Trophoblast cell (in vitro differentiated cells and primary cell): ENCODE results near the gene MAPK13.
A peak's percentile ranks its signal among the peaks of the same experiment; 100 is the strongest.

Experiments used
- DNase-seq, 2 donors: peaks; one replicate each; pipeline ENCODE4 v3.0.0-alpha.2; 2016
- H2AFZ ChIP-seq: 2 replicates; pipeline ENCODE4 v1.6.1; 2013; ENCODE audit warnings: low read length, moderate library complexity, mild to moderate bottlenecking; ENCODE audit not compliant: insufficient read depth, poor library complexity
- H2AK5ac ChIP-seq: 2 replicates; pipeline ENCODE4 v1.6.1; 2013; ENCODE audit warnings: mild to moderate bottlenecking, low read length
- H2BK120ac ChIP-seq: 2 replicates; pipeline ENCODE4 v1.6.1; 2013; ENCODE audit warnings: low read length, mild to moderate bottlenecking, moderate library complexity; ENCODE audit not compliant: insufficient read depth, poor library complexity
- H2BK12ac ChIP-seq: 2 replicates; pipeline ENCODE4 v1.6.1; 2013; ENCODE audit warnings: mild to moderate bottlenecking, low read length, moderate library complexity
- H2BK5ac ChIP-seq: 2 replicates; pipeline ENCODE4 v1.6.1; 2013; ENCODE audit warnings: low read length, low read depth, moderate library complexity, mild to moderate bottlenecking; ENCODE audit not compliant: poor library complexity
- H3K14ac ChIP-seq: 2 replicates; pipeline ENCODE4 v1.6.1; 2013; ENCODE audit warnings: mild to moderate bottlenecking, low read length
- H3K18ac ChIP-seq: 2 replicates; pipeline ENCODE4 v1.6.1; 2013; ENCODE audit warnings: mild to moderate bottlenecking, low read length
- H3K23ac ChIP-seq: 2 replicates; pipeline ENCODE4 v1.6.1; 2013; ENCODE audit warnings: low read length
- H3K27ac ChIP-seq: 2 replicates; pipeline ENCODE4 v1.5.1; 2013; ENCODE audit warnings: low read depth, mild to moderate bottlenecking, inconsistent platforms, low read length, moderate library complexity
- H3K27me3 ChIP-seq: 2 replicates; pipeline ENCODE4 v1.6.1; 2013; ENCODE audit warnings: inconsistent platforms, mild to moderate bottlenecking, low read length, moderate library complexity; ENCODE audit not compliant: insufficient read depth
- H3K36me3 ChIP-seq, 2 experiments: 1 replicate in 1 of 2; 2 replicates in 1 of 2; pipeline ENCODE4 v1.6.1; 2013; ENCODE audit warnings: low read length in 2 of 2, mild to moderate bottlenecking in 2 of 2, moderate library complexity in 1 of 2; ENCODE audit not compliant: insufficient read depth in 2 of 2, control insufficient read depth in 1 of 2
- H3K4ac ChIP-seq: 2 replicates; pipeline ENCODE4 v1.6.1; 2013; ENCODE audit warnings: low read depth, mild to moderate bottlenecking, low read length, moderate library complexity
- H3K4me1 ChIP-seq, 2 experiments: 1 replicate in 1 of 2; 2 replicates in 1 of 2; pipeline ENCODE4 v1.6.1; 2013; ENCODE audit warnings: low read length in 2 of 2, mild to moderate bottlenecking in 2 of 2, moderate library complexity in 1 of 2; ENCODE audit not compliant: insufficient read depth in 2 of 2, control insufficient read depth in 1 of 2
- H3K4me2 ChIP-seq: 2 replicates; pipeline ENCODE4 v1.6.1; 2013; ENCODE audit warnings: inconsistent platforms, mild to moderate bottlenecking, low read length, moderate library complexity
- H3K4me3 ChIP-seq: 2 replicates; pipeline ENCODE4 v1.5.1; 2013; ENCODE audit warnings: mild to moderate bottlenecking, low read depth, low read length, inconsistent platforms
- H3K79me1 ChIP-seq: one replicate; pipeline ENCODE4 v1.6.1; 2013; ENCODE audit warnings: low read length
- H3K79me2 ChIP-seq: 2 replicates; pipeline ENCODE4 v1.6.1; 2013; ENCODE audit warnings: low read length, mild to moderate bottlenecking; ENCODE audit not compliant: control insufficient read depth, insufficient read depth, poor library complexity
- H3K9ac ChIP-seq: 2 replicates; pipeline ENCODE4 v1.6.1; 2013; ENCODE audit warnings: mild to moderate bottlenecking, low read length
- H3K9me3 ChIP-seq: 2 replicates; pipeline ENCODE4 v1.6.1; 2013; ENCODE audit warnings: low read depth, mild to moderate bottlenecking, control low read depth, inconsistent platforms, low read length; ENCODE audit not compliant: insufficient read depth
- H4K12ac ChIP-seq: 2 replicates; pipeline ENCODE4 v1.6.1; 2013; ENCODE audit warnings: low read depth, mild to moderate bottlenecking, low read length, moderate library complexity
- H4K8ac ChIP-seq: 2 replicates; pipeline ENCODE4 v1.6.1; 2013; ENCODE audit warnings: low read depth, mild to moderate bottlenecking, low read length, moderate library complexity
- H4K91ac ChIP-seq: one replicate; pipeline ENCODE4 v1.6.1; 2013; ENCODE audit warnings: low read depth, mild to moderate bottlenecking, low read length, moderate library complexity
- WGBS: extraction: QIAGEN DNeasy Blood & Tissue Kit; methylation state at CpG from one replicate; pipeline ENCODE4 v1.1.7; 2013; ENCODE audit warnings: missing lambda C conversion rate; ENCODE audit not compliant: insufficient read length, insufficient coverage; ENCODE audit errors: extremely low coverage; 5-methylcytosine and 5-hydroxymethylcytosine counted together

Gene MAPK13

DNA sequence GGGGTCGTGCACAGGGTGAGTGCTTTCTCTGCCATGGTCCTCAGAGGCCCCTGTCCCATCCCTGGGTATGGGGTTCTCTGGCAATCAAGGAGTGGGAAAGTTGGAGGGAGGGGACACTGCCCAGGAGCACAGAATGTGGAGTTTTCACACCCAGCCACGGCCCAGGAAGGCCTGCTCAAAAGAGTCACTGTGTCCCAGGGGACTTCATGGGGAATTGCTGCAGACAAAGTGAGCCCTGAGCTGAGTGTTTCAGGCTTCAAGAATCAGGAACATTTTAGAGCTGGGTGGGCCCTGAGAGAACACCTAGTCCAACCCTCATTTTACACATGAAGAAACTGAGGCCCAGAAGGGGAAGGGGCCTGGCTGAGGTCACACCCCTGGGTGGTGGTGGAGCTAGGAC is 5.7 kb downstream of the MAPK13 start:
- Histone ChIP-seq H4K91ac (no peak overlapping the region), H3K4me1 (peaks cover 10 to 11% of the 10 kb centered on the region in 2 experiments), H3K14ac (no peak overlapping the region), H3K27ac (no peak overlapping the region), H3K4me3 (no peak overlapping the region), H3K4me2 (no peak overlapping the region), H3K27me3 (no peaks in the 10 kb centered on the region), H3K79me1 (peaks cover under 1% of the 10 kb centered on the region), H2AFZ (no peak overlapping the region), H2BK120ac (no peak overlapping the region), H3K79me2 (no peaks in the 10 kb centered on the region), H3K18ac (no peak overlapping the region), H4K8ac (no peak overlapping the region), H3K4ac (no peak overlapping the region), H3K23ac (no peak overlapping the region), H3K9me3 (peaks cover 5% of the 10 kb centered on the region), H3K9ac (no peak overlapping the region), H4K12ac (no peak overlapping the region), H2AK5ac (no peak overlapping the region), H2BK5ac (no peak overlapping the region), H3K36me3 (peaks cover 0 to 5% of the 10 kb centered on the region in 2 experiments), H2BK12ac (no peak overlapping the region)
- no peak for DNase-seq
- no CpG with 5 or more reads among the region's 2 CpGs for WGBS

GRCh38 chr6:36136551-36136950 is 6.2 kb downstream of the MAPK13 start:
- Histone ChIP-seq H3K4me2 (no peak overlapping the region), H3K27me3 (no peaks in the 10 kb centered on the region), H3K9me3 (peaks cover 5% of the 10 kb centered on the region), H4K91ac (no peak overlapping the region), H3K79me1 (no peaks in the 10 kb centered on the region), H3K36me3 (peaks cover 0 to 5% of the 10 kb centered on the region in 2 experiments), H2BK5ac (no peak overlapping the region), H2BK12ac (no peak overlapping the region), H2BK120ac (no peak overlapping the region), H3K27ac (no peak overlapping the region), H3K9ac (no peak overlapping the region), H3K18ac (no peak overlapping the region), H2AK5ac (no peak overlapping the region), H3K14ac (no peak overlapping the region), H4K8ac (no peak overlapping the region), H3K4me3 (no peak overlapping the region), H4K12ac (no peak overlapping the region), H3K79me2 (no peaks in the 10 kb centered on the region), H3K23ac (no peak overlapping the region), H2AFZ (no peak overlapping the region), H3K4ac (no peak overlapping the region), H3K4me1 (peaks cover 5 to 6% of the 10 kb centered on the region in 2 experiments)
- DNase-seq, result no peak
- WGBS, result no CpG with 5 or more reads among the region's 12 CpGs

DNA sequence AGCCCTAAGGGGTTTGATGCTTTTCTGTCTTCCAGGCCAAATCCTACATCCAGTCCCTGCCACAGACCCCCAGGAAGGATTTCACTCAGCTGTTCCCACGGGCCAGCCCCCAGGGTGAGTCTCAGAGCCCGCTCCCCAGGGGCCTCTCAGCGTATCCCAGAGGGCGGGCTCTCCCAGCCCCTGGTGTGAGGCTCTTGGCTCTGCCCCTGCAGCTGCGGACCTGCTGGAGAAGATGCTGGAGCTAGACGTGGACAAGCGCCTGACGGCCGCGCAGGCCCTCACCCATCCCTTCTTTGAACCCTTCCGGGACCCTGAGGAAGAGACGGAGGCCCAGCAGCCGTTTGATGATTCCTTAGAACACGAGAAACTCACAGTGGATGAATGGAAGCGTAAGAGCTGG is 8.4 kb downstream of the MAPK13 start:
- Histone ChIP-seq H3K4me3 (no peak overlapping the region), H3K9ac (no peak overlapping the region), H3K14ac (no peak overlapping the region), H2AK5ac (no peak overlapping the region), H3K27me3 (no peaks in the 10 kb centered on the region), H2BK12ac (no peak overlapping the region), H4K12ac (no peak overlapping the region), H3K4me1 (no peaks in the 10 kb centered on the region), H3K27ac (no peak overlapping the region), H3K36me3 (peaks cover 0 to 5% of the 10 kb centered on the region in 2 experiments), H3K4me2 (no peak overlapping the region), H3K79me1 (no peaks in the 10 kb centered on the region), H3K18ac (no peak overlapping the region), H2BK120ac (no peak overlapping the region), H4K91ac (no peak overlapping the region), H3K23ac (no peak overlapping the region), H3K4ac (no peak overlapping the region), H3K9me3 (peaks cover 5% of the 10 kb centered on the region), H3K79me2 (no peaks in the 10 kb centered on the region), H2BK5ac (no peak overlapping the region), H2AFZ (no peak overlapping the region), H4K8ac (no peak overlapping the region)
- no peak for DNase-seq
- WGBS, result no CpG with 5 or more reads among the region's 15 CpGs

DNA sequence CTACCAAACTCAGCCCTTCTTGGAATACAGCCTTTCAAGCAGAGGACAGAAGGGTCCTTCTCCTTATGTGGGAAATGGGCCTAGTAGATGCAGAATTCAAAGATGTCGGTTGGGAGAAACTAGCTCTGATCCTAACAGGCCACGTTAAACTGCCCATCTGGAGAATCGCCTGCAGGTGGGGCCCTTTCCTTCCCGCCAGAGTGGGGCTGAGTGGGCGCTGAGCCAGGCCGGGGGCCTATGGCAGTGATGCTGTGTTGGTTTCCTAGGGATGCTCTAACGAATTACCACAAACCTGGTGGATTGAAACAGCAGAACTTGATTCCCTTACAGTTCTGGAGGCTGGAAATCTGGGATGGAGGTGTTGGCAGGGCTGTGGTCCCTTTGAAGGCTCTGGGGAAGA is 9.1 kb downstream of the MAPK13 start:
- Histone ChIP-seq H3K14ac (no peak overlapping the region), H3K27me3 (no peaks in the 10 kb centered on the region), H3K9ac (no peak overlapping the region), H3K9me3 (peaks cover 5% of the 10 kb centered on the region), H3K23ac (no peak overlapping the region), H2BK5ac (no peak overlapping the region), H3K4ac (no peak overlapping the region), H3K18ac (no peak overlapping the region), H3K79me1 (no peaks in the 10 kb centered on the region), H2BK12ac (no peak overlapping the region), H4K8ac (no peak overlapping the region), H2AK5ac (no peak overlapping the region), H4K12ac (no peak overlapping the region), H4K91ac (no peak overlapping the region), H3K27ac (no peak overlapping the region), H3K4me1 (no peaks in the 10 kb centered on the region), H3K4me3 (no peak overlapping the region), H2AFZ (no peak overlapping the region), H3K4me2 (no peak overlapping the region), H3K36me3 (peaks cover 0 to 5% of the 10 kb centered on the region in 2 experiments), H3K79me2 (no peaks in the 10 kb centered on the region), H2BK120ac (no peak overlapping the region)
- peak; percentile 20 to 51 for DNase-seq
- no CpG with 5 or more reads among the region's 7 CpGs for WGBS
